A549 (cell line): Measurements from ENCODE around the gene MRPL9.

Experiments
- CEBPB ChIP-seq, 2 experiments: fragments of >200 bp in 1 of 2; sonication (Bioruptor Twin) in 1 of 2; formaldehyde crosslinking in 1 of 2; IDR thresholded peaks; 2 replicates each; pipeline ENCODE4 v1.6.1; 2012 to 2016
- CHD4 ChIP-seq: fragments of 200-600 bp; sonication (generic); IDR thresholded peaks from 2 replicates; pipeline ENCODE4 v1.6.1; 2016; ENCODE audit warnings: antibody characterized with exemption, mild to moderate bottlenecking, borderline replicate concordance
- CTCF ChIP-seq: fragments of >200 bp; sonication (Bioruptor Twin); formaldehyde crosslinking; IDR thresholded peaks from 3 replicates; pipeline ENCODE4 v1.5.1; 2016
- EP300 ChIP-seq, 2 experiments: fragments of >200 bp; sonication (Bioruptor Twin); formaldehyde crosslinking; IDR thresholded peaks; 2 replicates in 1 of 2; 3 replicates in 1 of 2; pipeline ENCODE4 v1.6.1; 2016 to 2017
- JUN ChIP-seq, 2 experiments: fragments of >200 bp; sonication (Bioruptor Twin); formaldehyde crosslinking; IDR thresholded peaks; 2 replicates in 1 of 2; 3 replicates in 1 of 2; pipeline ENCODE4 v1.6.1; 2016 to 2017
- NFE2L2 ChIP-seq: fragments of 150-350 bp; conservative IDR thresholded peaks from 2 replicates; pipeline ENCODE4 v1.6.1; 2014; ENCODE audit warnings: low read length
- POLR2A ChIP-seq: IDR thresholded peaks from 2 replicates; pipeline ENCODE4 v1.6.1; 2012; ENCODE audit warnings: mild to moderate bottlenecking, low read length
- REST ChIP-seq: fragments of 200-600 bp; sonication (generic); IDR thresholded peaks from 2 replicates; pipeline ENCODE4 v1.6.1; 2016; ENCODE audit warnings: antibody characterized with exemption, mild to moderate bottlenecking, moderate library complexity
- USF2 ChIP-seq: fragments of 450-650 bp; IDR thresholded peaks from 2 replicates; pipeline ENCODE4 v1.6.1; 2014; ENCODE audit warnings: antibody characterized with exemption

- TF ChIP-seq CTCF (no peak), CHD4 (no peak), USF2 (no peak), NFE2L2 (no peak), EP300 (IDR thresholded peaks at IDR 0.05) (no peak), JUN (IDR thresholded peaks at IDR 0.05) (no peak), POLR2A (no peak), REST (no peak), CEBPB (IDR thresholded peaks at IDR 0.05) (no peak)
These were observed 14.0 kb upstream of the MRPL9 start for GRCh38 chr1:151777317-151777716.
